Astrocyte of the hippocampus (primary cell): ENCODE results near the gene KIRREL2.
"Not testable (repeated sequence)": the region's sequence is repeated elsewhere in the genome, so short reads cannot be mapped to it uniquely, and the experiment has no call there.

Experiments used
- DNase-seq: peaks from one replicate; pipeline ENCODE4 v3.0.0; 2011; ENCODE audit warnings: low read depth, low spot score

The KIRREL2 gene

DNA sequence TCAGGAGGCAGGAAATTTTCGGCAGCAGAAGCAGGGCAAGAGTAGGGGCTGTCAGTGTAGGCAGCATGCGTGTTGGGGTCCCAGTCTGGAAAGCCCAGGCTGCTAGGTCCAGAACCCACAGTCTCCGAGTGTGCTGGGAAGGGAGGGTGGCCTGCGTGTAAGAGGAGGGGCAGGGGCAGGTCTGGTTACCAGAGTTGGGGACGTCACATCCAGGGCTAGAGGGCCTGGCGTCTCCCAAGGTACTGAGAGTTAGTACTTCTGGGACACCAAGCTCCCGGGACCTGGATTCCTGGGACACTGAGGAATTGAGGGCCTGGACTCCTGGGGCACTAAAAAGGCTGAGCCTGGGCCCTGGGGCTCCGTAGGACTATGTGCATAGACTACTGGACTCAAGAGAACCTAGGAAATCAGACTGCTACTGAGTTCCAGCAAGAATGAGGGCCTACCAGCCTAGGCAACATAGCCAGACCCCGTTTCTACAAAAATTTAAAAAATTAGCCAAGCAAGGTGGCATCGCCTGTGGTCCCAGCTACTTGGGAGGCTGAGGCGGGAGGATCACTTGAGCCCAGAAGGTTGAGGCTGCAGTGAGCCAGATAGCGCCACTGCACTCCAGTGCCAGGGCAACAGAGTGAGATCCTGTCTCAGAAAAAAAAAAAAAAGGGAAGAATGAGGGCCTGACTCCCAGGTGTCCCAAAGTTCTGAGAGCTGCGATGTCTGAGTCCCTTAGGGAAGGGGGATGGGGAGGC, 41.2 kb downstream of the KIRREL2 start:
- DNase-seq: no peak

DNA sequence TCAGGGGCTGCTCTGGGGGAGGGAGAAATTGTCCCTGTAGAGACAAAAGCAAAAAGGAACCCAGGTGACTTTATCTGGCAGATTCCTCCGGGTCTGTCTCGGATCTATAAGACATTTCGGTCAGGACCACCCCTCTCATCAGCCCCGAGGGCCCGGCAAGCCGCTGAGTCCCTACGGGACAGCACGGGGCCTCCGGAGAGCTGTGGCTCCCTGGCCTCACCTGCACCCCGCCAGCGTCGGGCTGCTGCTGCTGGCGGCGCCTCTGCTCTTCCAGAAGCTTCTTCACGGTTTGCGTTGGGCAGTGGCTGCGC, 41.7 kb downstream of the KIRREL2 start:
- DNase-seq: no peak

DNA sequence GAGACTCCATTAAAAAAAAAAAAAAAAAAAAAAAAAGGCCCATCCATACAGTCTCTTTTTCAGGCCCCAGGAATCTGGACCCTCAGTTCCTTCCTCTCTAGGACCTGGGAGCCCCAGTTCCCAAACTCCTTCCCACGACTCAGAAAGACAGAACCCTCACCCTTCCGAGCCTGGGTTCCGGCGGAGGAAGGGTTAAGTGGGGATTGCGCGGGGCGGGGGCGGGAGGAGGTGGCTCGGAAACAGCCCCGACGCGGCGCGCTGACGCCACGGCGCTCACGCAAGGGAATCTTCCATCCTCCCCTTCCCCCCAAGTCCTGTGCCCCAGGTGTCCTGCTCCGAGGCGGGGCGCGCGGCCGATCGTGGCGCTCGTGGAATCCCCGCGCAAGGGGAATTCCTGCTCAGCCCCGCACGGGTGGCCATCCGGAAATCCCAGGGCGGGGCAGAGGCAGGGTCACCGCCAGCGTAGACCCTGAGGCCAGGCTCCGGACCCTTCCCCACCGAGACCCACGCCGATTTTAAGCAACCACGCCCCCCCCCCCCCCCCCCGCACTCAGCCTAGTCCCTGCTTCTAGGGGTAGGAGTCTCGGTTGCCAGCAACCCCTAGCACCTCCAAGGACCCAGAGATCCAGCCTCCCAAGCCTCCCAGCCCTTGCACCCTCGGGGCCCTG, 43.0 kb downstream of the KIRREL2 start:
- DNase-seq: peak; percentile 89

DNA sequence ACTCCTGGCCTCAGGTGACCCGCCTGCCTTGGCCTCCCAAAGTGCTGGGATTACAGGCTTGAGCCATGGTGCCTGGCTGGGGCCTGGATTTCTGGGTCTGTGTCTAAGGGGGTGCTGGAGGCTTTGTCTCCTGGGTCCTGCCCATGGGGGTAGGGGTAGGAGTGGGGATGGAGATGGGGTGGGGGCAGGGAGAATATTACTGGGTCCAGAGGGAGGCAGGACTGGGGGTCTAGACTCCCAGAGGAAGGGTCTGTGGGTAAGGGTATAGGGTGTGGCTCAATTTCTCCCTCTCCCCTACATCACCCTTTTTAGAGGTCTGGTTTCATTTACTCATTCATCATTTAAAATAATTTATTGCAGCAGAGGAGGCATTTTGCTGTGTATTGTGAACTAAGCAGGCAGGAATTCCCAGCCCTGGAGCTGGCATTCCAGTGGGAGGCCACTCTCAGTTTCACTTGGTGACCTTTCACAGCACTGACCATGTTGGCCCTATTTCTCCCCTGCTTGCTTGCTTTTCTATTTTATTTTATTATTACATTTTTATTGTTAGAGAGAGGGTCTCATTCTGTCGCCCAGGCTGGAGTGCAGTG, 44.4 kb downstream of the KIRREL2 start:
- peak; percentile 62 for DNase-seq

DNA sequence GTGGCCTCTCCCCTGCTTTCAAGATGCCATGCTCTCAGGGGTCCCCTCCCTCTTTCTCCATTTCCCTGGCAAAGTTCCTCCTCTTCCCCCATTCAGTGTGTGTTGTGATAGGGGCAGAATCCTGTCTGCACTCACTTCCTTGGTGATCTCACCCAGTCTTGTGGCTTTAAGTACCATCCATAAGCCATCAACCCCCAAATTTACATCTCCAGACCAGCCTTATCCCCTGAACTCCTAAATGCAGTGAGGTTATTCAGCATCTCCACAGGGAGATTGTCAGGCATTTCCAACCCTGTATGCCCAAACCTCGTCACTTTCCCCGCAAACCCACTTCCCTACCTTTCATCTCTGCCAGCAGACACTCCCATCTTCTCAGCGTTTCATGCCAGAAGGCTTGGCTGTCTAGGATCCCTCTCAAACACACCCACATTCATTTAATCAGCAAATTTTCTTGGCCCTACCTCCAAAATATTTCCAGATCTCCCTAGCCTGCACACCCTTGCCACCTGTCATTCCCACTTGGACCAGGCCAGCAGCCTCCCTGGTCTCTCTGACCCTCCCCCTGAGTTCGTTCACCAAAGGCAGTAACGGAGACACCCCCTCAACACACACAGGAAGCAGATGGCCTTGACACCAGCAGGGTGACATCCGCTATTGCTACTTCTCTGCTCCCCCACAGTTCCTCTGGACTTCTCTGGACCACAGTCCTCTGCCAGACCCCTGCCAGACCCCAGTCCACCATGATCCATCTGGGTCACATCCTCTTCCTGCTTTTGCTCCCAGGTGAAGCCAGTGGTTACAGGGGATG, 45.3 kb downstream of the KIRREL2 start, which contains the start of gene HCST:
Gene HCST (plus strand): TSS at position 676 of the 808 bp plus-strand sequence. CDS start 65 bp downstream, at position 741.
- DNase-seq: no peak

DNA sequence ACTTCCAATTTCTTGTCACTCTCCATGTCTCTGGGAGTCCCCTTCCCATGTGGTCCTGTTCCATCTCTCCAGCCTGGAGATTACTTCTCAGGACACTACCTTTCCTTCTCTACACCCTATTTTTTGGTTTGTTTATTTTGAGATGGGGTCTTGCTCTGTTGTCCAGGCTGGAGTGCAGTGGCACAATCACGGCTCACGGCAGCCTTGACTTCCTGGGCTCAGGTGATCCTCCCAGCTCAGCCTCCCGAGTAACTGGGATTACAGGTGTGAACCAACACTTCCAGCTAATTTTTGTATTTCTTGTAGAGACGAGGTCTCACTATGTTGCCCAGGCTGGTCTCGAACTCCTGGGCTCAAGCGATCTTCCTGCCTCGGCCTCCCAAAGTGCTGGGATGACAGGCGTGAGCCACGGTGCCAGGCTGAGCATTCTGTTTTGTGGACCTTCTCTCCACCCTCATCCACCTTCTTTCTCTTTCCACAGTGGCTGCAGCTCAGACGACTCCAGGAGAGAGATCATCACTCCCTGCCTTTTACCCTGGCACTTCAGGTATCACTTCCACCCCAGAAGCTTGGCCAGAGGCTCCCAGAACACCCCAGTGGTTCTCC, 46.3 kb downstream of the KIRREL2 start:
- DNase-seq: no peak

DNA sequence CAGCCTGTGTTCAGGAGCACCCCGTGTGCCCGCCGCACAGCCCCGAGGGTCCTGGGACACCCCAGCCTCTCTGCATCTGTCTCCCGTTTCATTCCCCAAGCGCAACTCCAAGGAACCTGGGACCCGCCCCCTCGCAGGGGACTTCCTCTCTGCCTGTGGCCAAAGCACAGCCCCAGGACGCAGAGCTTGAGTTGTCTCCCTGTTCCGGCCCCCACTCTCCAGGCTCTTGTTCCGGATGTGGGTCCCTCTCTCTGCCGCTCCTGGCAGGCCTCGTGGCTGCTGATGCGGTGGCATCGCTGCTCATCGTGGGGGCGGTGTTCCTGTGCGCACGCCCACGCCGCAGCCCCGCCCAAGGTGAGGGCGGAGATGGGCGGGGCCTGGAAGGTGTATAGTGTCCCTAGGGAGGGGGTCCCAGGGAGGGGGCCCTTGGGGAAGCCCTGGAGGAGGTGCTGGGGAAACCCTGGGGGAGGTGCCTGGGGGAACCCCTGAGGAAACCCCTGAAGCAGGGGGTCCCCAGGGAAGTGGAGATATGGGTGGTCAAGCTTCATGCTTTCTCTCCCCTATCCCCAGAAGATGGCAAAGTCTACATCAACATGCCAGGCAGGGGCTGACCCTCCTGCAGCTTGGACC, 47.0 kb downstream of the KIRREL2 start:
- peak; percentile 81 for DNase-seq

DNA sequence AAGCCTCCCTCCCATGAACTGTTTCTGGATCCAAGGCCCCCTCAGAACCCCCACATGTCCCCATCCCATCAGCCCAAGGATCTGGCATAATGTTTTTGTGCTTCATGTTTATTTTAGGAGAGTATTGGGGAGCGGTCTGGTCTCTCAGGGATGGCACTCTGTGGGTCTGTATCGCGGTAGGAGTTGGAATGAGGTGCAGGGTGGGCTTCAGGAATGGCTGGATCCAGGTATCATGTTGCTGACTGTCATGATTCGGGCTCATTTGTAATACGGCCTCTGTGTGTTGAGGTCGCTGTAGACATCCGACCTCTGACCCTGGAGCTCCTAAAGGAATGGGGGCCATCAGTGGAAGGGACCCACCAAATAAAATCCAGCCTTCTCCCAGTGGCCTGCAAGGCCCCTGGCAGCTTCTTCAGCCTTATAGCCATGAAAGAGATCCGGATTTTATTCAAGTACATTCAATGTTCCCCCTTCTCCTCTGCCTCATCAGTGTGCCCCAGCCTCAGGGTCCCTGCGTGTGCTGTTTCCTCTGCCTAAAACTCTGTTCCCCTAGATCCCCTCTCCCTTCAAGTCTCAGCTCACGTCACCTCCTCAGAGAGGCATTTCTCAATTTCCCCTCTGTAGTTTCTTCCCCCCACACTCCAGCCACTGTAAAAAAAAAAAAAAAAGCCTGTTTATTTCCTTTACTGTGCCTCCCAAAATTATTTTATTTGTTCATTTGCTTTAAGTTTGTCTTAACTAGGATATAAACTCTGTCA, 47.8 kb downstream of the KIRREL2 start:
- no peak for DNase-seq

DNA sequence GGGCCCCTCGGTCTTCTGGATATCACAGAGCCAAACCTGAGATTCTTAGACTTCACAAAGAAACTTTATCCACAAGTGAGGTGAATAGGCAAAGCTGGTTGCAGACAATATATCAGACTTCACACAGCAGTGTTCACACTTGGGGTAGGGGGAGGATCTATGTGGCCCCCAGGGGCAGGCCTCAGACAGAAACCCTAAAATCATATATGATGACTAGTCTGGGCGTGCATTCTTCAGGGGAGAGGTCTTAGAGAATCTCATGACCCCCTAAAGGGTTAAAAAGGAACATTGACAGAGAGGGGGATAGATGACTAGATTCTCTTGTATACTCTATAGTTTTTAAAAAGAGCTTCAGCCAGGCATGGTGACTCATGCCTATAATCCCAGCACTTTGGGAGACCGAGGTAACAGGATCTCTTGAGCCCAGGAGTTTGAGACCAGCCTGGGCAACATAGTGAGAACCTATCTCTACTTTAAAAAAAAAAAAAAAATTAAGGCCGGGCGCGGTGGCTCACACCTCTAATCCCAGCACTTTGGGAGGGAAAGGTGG, 48.5 kb downstream of the KIRREL2 start:
- no peak for DNase-seq

DNA sequence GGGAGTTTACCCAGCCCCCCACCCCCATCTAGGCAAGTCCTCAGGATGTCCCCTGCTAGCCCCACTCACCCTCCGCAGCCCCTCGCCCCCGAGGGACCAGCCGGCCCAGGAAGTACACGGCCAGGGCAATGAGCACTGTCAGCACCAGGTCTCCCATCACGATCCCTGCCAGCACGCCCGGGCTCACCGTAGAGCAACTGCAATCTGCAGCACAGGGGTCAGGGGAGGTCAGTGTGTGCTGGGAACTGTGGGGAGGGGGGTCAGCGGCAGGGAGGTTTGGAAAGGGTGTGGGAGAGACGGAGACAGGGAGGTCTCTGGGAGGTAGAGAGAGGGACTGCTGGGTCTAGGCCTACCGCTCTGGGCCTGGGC, 50.6 kb downstream of the KIRREL2 start:
- DNase-seq: no peak

DNA sequence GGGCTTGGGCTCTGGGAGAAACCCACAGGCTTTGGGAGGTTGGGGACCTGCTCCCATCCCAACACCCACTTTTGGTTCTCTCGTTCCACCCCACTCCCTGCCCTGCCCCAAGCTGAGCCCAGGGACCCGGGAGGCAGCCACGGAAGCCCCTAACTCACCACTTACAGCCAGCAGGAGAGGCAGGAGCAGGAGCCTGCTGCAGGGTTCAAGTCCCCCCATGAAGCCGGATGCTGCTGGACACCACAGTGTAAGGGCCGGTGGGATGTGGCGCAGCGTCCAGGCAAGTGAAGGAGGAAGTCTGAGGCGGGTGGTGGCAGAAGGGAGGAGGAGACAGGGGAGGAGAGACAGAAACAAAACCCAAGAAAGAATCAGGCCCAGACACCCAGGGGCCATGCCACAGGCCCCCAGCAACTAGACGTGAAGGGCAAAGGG, 51.3 kb downstream of the KIRREL2 start, which contains the start of gene TYROBP:
Gene TYROBP (minus strand): TSS at position 286 of the 432 bp plus-strand sequence. CDS start 67 bp downstream, at position 219.
- no peak for DNase-seq

DNA sequence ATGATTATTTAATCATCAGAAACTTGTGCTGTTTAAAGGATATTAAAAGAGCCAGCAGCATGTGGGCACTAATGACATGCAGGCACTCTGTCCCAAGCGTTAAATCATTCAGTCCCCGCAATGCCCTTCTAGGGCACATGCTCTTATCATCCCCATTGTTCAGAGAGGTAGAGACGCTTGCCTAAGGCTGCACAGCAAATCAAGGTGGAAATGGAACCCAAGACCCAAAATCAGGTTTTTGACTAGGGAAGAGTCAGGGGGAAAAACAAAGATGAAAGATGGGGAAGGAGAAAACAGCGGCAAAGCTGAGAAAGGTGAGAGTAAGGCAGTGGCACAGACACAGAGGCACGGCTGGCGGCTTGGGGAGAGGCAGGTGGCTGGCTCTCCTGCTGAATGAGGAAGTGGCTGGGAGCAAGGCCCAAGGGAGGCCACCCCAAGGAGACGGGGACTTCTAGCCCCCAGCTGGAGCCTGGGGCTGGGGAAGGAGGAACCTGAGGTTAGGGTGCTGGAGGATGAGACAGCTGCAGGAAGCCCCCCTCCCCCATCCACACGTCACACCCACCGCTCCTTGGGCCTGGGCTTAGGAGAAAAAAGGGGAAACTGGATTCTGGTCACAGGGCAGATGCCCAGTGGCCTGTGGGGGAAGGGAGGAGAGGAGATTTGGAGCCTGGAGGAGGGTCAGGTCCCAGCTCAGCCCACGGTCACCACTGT, 52.4 kb downstream of the KIRREL2 start:
- DNase-seq: no peak

DNA sequence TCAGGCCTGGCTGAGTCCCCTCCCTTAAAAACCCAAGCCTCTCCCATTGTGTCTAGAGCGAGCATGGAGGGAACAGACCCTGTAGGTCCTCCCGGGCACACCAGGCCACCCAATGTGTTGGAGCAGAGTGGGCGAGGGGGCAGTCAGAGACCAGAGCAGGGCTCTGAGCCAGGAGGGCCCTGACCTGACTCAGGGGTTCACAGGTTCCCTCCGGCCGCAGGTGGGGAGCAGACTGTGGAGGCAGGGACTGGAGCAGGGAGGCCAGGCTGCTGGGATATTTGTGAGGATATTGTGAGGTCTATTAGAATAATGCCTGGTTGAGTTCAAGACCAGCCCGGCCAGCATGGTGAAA, 52.9 kb downstream of the KIRREL2 start:
- DNase-seq: no peak

DNA sequence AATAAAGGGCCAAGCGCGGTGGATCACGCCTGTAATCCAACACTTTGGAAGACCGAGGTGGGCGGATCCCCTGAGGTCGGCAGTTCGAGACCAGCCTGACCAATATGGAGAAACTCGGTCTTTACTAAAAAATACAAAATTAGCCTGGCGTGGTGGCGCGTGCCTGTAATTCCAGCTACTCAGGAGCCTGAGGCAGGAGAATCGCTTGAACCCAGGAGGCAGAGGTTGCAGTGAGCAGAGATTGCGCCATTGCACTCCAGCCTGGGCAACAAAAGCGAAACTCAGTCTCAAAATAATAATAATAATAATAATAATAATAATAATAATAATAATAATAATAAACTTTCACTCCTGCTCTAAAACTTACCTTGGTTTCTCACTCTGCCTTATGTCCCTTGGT, 53.6 kb downstream of the KIRREL2 start:
- not testable (repeated sequence) for DNase-seq

DNA sequence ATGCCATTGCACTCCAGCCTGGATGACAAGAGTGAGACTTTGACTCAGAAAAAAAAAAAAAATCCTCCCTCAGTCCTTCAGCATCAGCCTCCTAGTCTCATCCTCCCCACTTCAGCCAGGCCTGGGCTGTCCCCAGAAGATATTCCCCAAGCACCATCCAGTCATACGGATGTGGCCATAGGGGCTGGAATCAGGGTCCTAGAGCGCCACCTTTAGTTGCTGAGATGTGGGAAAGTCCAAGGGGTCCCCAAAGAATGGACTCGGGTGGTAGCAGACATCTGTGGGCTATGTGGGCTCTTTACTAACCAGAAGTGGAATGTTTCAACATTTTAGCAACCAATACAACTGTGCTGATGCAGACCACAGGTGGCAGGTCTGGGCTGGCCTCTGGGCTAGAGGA, 54.5 kb downstream of the KIRREL2 start:
- no peak for DNase-seq

DNA sequence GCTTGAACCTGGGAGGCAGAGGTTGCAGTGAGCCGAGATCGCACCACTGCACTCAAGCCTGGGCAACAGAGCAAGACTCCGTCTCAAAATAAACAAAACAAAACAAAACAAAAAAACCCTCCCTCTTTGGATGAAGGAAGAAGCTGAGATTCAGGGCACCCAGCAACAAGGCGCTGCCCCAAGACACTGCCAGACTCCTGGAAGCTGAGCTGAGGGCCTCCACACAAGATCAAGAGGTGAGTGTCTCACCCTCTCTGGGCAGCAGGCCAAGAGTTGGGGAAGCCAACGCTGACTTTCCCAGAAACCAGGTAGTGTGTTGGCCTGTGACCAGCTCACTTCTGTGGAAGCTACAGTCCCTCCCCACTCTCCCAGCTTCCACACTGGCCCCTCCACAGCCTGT, 55.1 kb downstream of the KIRREL2 start:
- peak; percentile 26 for DNase-seq

DNA sequence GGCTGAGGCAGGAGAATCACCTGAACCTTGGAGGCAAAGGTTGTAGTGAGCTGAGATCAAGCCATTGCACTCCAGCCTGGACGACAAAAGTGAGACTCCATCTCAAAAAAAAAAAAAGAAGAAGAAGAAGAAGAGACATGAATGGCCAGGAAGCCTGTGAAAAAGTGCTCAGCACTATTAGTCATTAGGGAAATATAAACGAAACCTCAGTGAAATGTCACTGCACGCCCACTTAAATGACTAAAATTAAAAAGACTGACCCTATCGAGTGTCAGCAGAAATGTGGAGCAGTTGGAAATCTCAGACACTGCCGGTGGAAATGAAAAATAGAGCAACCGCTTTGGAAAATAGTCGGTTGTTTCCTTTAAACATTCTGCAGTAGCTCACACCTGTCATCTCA, 56.9 kb downstream of the KIRREL2 start:
- no peak for DNase-seq

DNA sequence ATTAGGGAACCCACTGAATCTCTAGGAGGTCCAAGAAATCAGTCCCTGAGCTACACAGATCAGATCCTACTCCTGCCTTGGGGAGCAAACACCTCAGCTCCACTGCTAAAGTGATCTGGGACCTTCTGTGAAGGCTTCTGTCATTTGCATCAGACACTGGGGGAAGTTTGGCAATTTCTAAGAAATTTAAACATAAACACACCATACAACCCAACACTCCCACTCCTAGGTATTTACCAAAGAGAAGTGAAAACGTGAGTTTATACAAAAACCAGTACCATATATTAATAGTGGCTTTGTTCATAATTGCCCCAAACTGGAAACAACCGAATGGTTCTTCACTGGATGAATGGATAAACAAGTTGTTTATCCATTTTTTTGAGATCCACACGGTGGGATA, 58.7 kb downstream of the KIRREL2 start:
- DNase-seq: no peak
